Activated T-cell treated with anti-CD3 and anti-CD28 coated beads, Interleukin-2, amount 50 U/mL, for 4 hours (primary cell): ENCODE data around the gene PTPRA. TPM values are rescaled to one million over a fixed set of nuclear protein-coding genes. Genes with fewer than 3 reads are reported as not detected.
A peak's percentile ranks its signal among the peaks of the same experiment; 100 is the strongest.
"Not testable (repeated sequence)": the region's sequence is repeated elsewhere in the genome, so short reads cannot be mapped to it uniquely, and the experiment has no call there.

Experiments
- ATAC-seq, 2 donors: fragments of 200-7000 bp; cut with Tn5 transposase; one replicate each; pipeline ENCODE4 v1.10.0; 2021
- DNase-seq: peaks from one replicate; pipeline ENCODE4 v3.0.0-alpha.2; 2020
- H3K27me3 Mint-ChIP-seq: one replicate; pipeline ENCODE4 v1.8.0; 2021; ENCODE audit warnings: low read depth, mixed read lengths
- H3K36me3 Mint-ChIP-seq: one replicate; pipeline ENCODE4 v1.8.0; 2022; ENCODE audit warnings: mixed read lengths; ENCODE audit not compliant: insufficient read depth
- H3K4me1 Mint-ChIP-seq: one replicate; pipeline ENCODE4 v1.8.0; 2021; ENCODE audit warnings: low read depth, mixed read lengths
- H3K4me3 Mint-ChIP-seq: one replicate; pipeline ENCODE4 v1.8.0; 2021; ENCODE audit warnings: mild to moderate bottlenecking, moderate library complexity, mixed read lengths
- H3K9me3 Mint-ChIP-seq: one replicate; pipeline ENCODE4 v1.8.0; 2021; ENCODE audit warnings: mixed read lengths
- total RNA-seq, 3 donors: library from RNA; stranded (reverse); gene quantifications; one replicate each; pipeline ENCODE4 v1.2.1, GENCODE V29; 2021

Gene PTPRA
- total RNA-seq: 10 to 100 TPM; 28.2 to 34.5 (median 32.3) TPM

DNA sequence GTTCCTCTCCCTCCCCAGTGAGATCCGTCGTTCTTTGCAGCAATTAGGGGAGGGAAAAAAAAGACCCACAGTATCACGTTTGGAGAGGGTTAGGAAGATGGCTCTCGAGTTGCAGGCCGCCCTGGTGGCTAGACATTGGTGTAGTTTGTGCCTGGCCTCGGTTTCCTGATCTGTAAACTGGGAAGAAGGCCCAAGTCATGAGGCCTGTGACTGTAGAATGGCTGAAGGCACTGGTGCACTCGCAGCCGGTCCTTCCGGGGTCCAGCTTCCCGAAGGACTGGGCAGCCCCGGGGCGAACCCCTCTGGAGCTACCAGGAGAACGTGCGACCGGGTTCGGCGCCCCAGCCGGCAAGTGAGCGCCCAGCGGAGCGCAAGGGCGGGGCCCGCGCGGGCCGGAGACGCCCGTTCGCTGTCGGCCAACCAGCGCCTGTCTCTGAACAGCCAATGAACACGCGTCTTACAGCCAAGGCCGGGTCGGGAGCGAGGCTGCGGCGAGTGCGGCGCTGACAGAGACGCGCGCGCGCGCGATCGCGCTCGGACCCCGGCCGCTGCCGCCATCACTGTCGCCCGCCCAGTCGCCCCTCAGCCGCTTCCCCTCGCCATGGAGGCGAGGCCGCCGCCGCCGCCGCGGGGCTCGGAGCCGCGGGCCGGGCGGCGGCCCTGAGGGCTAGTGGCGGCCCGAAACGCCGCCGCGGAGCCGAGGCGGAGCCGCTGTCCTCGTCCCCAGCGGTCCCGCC, at the start of gene PTPRA:
Gene PTPRA (plus strand): TSS at position 472 of the 737 bp plus-strand sequence. CDS start 90,797 bp downstream, outside the sequence.
- peak within 1 kb of the TSS; percentile 91 for H3K4me3 Mint-ChIP-seq
- peak; percentile 87 for DNase-seq
- H3K4me1 Mint-ChIP-seq: peaks cover 49% of the 10 kb centered on the region
- H3K9me3 Mint-ChIP-seq: no peaks in the 10 kb centered on the region
- H3K27me3 Mint-ChIP-seq: no peaks in the 10 kb centered on the region
- H3K36me3 Mint-ChIP-seq: peaks cover 7% of the 10 kb centered on the region
- peak; percentile 94 to 95 for ATAC-seq

DNA sequence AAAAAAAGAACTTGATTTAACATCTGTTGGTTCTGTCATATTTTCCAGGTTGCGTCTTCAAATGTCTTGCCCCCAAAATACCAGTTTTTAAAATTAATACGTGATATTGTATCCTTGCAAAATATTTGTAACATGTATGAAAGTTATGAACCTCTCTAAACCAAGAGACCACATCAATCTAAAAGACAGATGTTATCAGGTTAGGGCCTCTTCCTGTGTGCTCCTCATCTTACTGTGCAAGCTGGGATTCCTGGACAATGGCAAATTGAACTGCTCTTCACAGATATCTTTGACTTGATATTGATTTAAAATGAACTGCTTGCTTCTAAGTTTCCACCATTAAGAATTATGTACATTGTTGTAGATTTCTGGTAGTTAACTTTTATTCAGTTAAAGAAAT, 47.5 kb upstream of the PTPRA start:
- Mint-ChIP-seq H3K36me3 (no peaks in the 10 kb centered on the region), H3K27me3 (peaks cover 23% of the 10 kb centered on the region), H3K4me3 (no peak overlapping the region), H3K9me3 (no peaks in the 10 kb centered on the region), H3K4me1 (peaks cover 21% of the 10 kb centered on the region)
- DNase-seq (no peak), ATAC-seq (peak in 1 of 2 donors; percentile 44)

- no peak for DNase-seq
- H3K4me1 Mint-ChIP-seq: peaks cover 19% of the 10 kb centered on the region
- no peaks in the 10 kb centered on the region for H3K9me3 Mint-ChIP-seq
Measured at GRCh38 chr20:2826655-2827054, 46.6 kb upstream of the PTPRA start.

DNA sequence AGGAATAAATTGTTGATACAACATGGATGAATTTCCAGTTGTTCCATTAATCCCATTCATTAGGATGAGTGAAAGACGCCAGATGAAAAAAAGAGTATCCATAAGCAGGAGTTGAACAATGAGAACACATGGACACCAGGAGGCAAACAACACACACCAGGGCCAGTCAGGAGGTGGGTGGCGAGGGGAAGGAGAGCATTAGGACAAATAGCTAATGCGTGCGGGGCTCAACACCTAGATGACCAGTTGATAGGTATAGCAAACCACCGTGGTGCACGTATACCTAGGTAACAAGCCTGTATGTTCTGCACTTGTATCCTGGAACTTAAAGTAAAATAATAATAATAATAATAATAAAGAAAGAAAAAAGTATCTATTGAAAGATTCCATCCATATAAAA, 43.9 kb upstream of the PTPRA start:
- peaks cover 21% of the 10 kb centered on the region for H3K4me1 Mint-ChIP-seq
- ATAC-seq (no peak), DNase-seq (no peak)
- peaks cover 3% of the 10 kb centered on the region for H3K36me3 Mint-ChIP-seq
- peaks cover 17% of the 10 kb centered on the region for H3K27me3 Mint-ChIP-seq
- no peaks in the 10 kb centered on the region for H3K9me3 Mint-ChIP-seq
- no peak overlapping the region for H3K4me3 Mint-ChIP-seq

More at GRCh38 chr20:2826655-2827054, 46.6 kb upstream of the PTPRA start:
- no peak overlapping the region for H3K4me3 Mint-ChIP-seq
- peaks cover 19% of the 10 kb centered on the region for H3K27me3 Mint-ChIP-seq
- no peak for ATAC-seq
- H3K36me3 Mint-ChIP-seq: no peaks in the 10 kb centered on the region

DNA sequence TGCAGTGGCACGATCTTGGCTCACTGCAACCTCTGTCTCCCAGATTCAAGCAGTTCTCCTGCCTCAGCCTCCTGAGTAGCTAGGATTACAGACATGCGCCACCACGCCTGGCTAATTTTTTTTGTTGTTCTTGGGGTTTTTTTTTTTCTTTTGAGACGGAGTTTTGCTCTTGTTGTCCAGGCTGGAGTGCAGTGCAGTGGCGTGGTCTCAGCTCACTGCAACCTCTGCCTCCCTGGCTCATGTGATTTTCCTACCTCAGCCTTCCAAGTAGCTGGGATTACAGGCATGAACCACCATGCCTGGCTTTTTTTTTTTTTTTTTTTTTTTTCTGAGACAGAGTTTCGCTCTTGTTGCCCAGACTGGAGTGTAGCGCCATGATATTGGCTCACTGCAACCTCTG, 42.1 kb upstream of the PTPRA start:
- H3K36me3 Mint-ChIP-seq, H3K4me3 Mint-ChIP-seq, ATAC-seq, DNase-seq, H3K9me3 Mint-ChIP-seq: not testable (repeated sequence)
- H3K4me1 Mint-ChIP-seq: peaks cover 15% of the 10 kb centered on the region
- H3K27me3 Mint-ChIP-seq: peaks cover 13% of the 10 kb centered on the region

DNA sequence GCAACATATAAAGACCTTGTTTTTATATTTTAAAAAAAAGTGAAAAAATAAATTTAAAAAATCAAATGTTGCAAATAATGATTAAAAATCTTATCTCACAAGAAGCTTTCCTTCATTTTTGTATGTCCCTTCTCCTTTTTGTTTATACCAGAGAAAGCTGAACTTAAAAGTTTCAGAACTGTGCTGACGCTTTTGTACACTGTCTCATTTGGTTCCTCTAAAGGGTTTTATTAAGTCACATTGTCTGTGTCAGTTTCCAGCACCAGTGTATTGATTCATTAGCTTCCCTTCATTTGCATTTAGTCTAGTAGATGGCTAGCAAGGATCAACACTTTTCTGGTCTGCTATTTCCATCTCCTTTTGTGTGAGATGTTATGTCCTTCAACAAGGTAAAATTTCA, 39.5 kb upstream of the PTPRA start:
- no peak for DNase-seq
- no peaks in the 10 kb centered on the region for H3K9me3 Mint-ChIP-seq
- H3K4me1 Mint-ChIP-seq: peaks cover 10% of the 10 kb centered on the region
- peaks cover 11% of the 10 kb centered on the region for H3K36me3 Mint-ChIP-seq
- peaks cover 3% of the 10 kb centered on the region for H3K27me3 Mint-ChIP-seq
- ATAC-seq: no peak
- H3K4me3 Mint-ChIP-seq: no peak overlapping the region

GRCh38 chr20:2834401-2835110, 38.7 kb upstream of the PTPRA start:
- no peak overlapping the region for H3K4me3 Mint-ChIP-seq

GRCh38 chr20:2835331-2835796, 37.9 kb upstream of the PTPRA start:
- H3K9me3 Mint-ChIP-seq: no peaks in the 10 kb centered on the region
- no peak overlapping the region for H3K4me3 Mint-ChIP-seq
- no peak for ATAC-seq
- peaks cover 14% of the 10 kb centered on the region for H3K36me3 Mint-ChIP-seq
- peaks cover 18% of the 10 kb centered on the region for H3K4me1 Mint-ChIP-seq
- H3K27me3 Mint-ChIP-seq: no peaks in the 10 kb centered on the region
- DNase-seq: no peak

More at GRCh38 chr20:2834401-2835110, 38.7 kb upstream of the PTPRA start:
- ATAC-seq (no peak), DNase-seq (no peak)
- no peaks in the 10 kb centered on the region for H3K9me3 Mint-ChIP-seq
- H3K36me3 Mint-ChIP-seq: peaks cover 14% of the 10 kb centered on the region
- H3K4me1 Mint-ChIP-seq: peaks cover 16% of the 10 kb centered on the region
- H3K27me3 Mint-ChIP-seq: no peaks in the 10 kb centered on the region

GRCh38 chr20:2836035-2836434, 37.2 kb upstream of the PTPRA start:
- DNase-seq (no peak), ATAC-seq (no peak)
- Mint-ChIP-seq H3K36me3 (peaks cover 14% of the 10 kb centered on the region), H3K4me3 (no peak overlapping the region), H3K27me3 (no peaks in the 10 kb centered on the region), H3K4me1 (peaks cover 18% of the 10 kb centered on the region), H3K9me3 (no peaks in the 10 kb centered on the region)

DNA sequence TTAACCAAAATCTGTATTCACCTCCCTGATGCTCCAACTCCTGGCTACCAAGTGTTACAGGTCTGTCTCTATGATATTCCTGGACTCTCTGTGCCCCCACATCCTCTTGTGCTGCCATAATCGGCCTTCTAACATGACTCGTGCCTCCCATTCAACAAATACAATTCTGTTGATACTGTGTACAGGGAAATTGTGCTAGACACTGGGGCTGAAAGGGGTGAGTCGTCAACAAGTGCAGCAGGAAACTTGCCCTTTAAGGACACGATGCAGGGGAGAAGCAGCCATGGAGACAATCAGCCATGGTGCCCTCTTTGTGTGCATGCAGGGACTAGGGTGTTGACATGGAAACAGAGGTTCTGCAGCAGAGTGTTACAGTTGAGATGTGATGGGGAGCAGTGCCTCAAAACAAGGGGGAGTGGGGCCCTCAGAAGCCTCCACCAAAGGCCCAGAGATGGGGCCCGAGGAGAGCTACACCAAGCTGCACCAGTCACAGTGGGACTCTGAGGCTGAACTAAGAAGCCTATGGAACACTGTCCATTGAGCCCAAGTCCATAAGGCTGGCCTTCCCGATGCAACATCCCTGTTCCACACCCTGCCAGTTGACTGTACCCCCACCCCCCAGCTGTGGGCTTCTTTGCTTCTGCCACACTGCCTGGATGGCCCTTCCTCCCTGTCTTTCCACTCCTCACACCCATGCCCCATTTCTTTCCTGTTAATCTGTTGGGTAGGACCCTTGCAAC, 35.9 kb upstream of the PTPRA start:
- DNase-seq (no peak), ATAC-seq (no peak)
- Mint-ChIP-seq H3K4me3 (no peak overlapping the region), H3K27me3 (no peaks in the 10 kb centered on the region), H3K4me1 (peaks cover 14% of the 10 kb centered on the region), H3K36me3 (peaks cover 14% of the 10 kb centered on the region), H3K9me3 (no peaks in the 10 kb centered on the region)

- no peaks in the 10 kb centered on the region for H3K27me3 Mint-ChIP-seq
- H3K4me1 Mint-ChIP-seq: peaks cover 15% of the 10 kb centered on the region
- ATAC-seq: no peak
- H3K9me3 Mint-ChIP-seq: no peaks in the 10 kb centered on the region
- DNase-seq: no peak
- peak overlapping the region; percentile 16 for H3K4me3 Mint-ChIP-seq
- H3K36me3 Mint-ChIP-seq: peaks cover 14% of the 10 kb centered on the region
Measured at GRCh38 chr20:2838170-2838797, 35.0 kb upstream of the PTPRA start.

GRCh38 chr20:2838847-2839671, 34.2 kb upstream of the PTPRA start:
- peak overlapping the region; percentile 82 for H3K4me3 Mint-ChIP-seq
- DNase-seq: no peak
- H3K9me3 Mint-ChIP-seq: no peaks in the 10 kb centered on the region
- no peak for ATAC-seq
- no peaks in the 10 kb centered on the region for H3K27me3 Mint-ChIP-seq
- H3K4me1 Mint-ChIP-seq: peaks cover 21% of the 10 kb centered on the region
- H3K36me3 Mint-ChIP-seq: peaks cover 14% of the 10 kb centered on the region

- Mint-ChIP-seq H3K9me3 (no peaks in the 10 kb centered on the region), H3K27me3 (no peaks in the 10 kb centered on the region), H3K4me3 (peak overlapping the region; percentile 82), H3K36me3 (peaks cover 12% of the 10 kb centered on the region), H3K4me1 (peaks cover 27% of the 10 kb centered on the region)
- ATAC-seq (no peak), DNase-seq (no peak)
Measured at GRCh38 chr20:2839732-2840137, 33.5 kb upstream of the PTPRA start.
